Omental fat pad (tissue), 4 donors: ENCODE results near the gene COL5A3. TPM values are rescaled to one million over a fixed set of nuclear protein-coding genes. Genes with fewer than 3 reads are reported as not detected.

ENCODE experiments used
- ATAC-seq: fragments of 150-250 bp; one replicate; pipeline ENCODE4 v1.9.1; 2016; ENCODE audit warnings: mild to moderate bottlenecking, moderate library complexity; ENCODE audit not compliant: low FRiP score
- DNase-seq: peaks from one replicate; pipeline ENCODE4 v3.0.0-alpha.2; 2019; ENCODE audit warnings: low spot score
- total RNA-seq, 4 donors: library from RNA; depleted of rRNA; stranded (reverse); fragments of >200 nt; gene quantifications; one replicate each; pipeline ENCODE4 v1.1.0, GENCODE V29; 2016
- TF ChIP-seq, protein P1 (sequence below), 3 donors: fragments of 450-650 bp; IDR thresholded peaks; one replicate each; pipeline ENCODE4 v1.5.1; 2016 to 2017; ENCODE audit warnings: antibody characterized with exemption in 3 of 3, mild to moderate bottlenecking in 3 of 3, moderate library complexity in 2 of 3

COL5A3 gene
- total RNA-seq, 4 donors from 2014 or later = 11.5 to 74.1 (median 25.0) TPM

DNA sequence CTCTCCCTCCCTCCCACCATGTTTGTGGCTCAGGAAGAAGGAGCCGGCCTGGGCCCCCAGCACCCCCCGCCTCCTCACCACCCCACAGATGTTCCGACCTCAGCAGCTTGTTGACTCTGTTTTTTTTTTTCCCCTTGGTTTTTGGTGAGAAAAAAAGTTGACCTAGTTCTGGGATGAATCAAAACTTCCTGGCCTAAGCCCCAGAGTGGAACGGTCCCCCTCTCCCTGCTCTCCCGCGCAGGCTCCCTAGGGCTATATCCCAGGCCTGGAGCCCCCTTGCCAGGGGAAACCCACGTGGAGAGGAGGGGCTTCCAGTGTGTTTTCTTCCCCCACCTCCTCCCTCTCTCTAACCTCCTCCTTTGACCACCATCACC, 4.0 kb downstream of the COL5A3 start:
- no peak for DNase-seq
- no peak for ATAC-seq
- TF ChIP-seq, protein P1, sequence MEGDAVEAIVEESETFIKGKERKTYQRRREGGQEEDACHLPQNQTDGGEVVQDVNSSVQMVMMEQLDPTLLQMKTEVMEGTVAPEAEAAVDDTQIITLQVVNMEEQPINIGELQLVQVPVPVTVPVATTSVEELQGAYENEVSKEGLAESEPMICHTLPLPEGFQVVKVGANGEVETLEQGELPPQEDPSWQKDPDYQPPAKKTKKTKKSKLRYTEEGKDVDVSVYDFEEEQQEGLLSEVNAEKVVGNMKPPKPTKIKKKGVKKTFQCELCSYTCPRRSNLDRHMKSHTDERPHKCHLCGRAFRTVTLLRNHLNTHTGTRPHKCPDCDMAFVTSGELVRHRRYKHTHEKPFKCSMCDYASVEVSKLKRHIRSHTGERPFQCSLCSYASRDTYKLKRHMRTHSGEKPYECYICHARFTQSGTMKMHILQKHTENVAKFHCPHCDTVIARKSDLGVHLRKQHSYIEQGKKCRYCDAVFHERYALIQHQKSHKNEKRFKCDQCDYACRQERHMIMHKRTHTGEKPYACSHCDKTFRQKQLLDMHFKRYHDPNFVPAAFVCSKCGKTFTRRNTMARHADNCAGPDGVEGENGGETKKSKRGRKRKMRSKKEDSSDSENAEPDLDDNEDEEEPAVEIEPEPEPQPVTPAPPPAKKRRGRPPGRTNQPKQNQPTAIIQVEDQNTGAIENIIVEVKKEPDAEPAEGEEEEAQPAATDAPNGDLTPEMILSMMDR (IDR thresholded peaks at IDR 0.05) = no peak

DNA sequence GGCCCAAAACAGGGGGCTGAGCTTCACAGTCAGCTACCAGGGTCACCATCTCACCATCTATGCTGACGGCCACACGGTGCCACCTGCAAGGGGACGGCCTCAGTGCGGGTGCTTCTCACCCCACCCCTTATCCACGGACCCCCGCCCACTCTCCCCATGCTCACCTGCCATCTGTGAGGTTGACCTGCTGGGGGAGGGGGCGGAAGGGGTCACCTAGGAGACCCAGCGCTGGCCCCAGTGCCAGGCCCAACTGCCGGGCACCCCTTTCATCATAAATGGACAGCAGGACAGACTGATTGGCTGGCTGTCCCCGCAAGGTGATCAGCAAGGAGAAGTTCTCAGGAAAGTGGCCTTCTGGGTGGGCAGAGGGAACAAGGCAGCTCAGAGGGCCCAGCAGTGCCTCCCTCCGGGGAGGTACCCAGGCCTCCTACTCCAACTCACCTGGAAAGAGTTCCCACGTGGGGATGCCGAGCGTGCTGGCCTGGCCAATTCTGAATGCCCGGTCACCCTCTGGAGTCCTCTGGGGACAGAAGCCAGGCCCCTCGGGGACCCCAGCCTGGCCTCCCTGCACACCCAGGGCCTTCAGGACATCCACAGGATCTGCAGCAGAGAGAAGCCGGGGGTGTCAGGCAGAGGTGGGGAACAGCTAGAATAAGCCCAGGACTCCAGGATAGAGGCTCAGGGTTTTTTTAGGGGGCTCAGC, 4.5 kb downstream of the COL5A3 start:
- DNase-seq = no peak
- TF ChIP-seq, protein P1 (IDR thresholded peaks at IDR 0.05) = no peak
- ATAC-seq = no peak

DNA sequence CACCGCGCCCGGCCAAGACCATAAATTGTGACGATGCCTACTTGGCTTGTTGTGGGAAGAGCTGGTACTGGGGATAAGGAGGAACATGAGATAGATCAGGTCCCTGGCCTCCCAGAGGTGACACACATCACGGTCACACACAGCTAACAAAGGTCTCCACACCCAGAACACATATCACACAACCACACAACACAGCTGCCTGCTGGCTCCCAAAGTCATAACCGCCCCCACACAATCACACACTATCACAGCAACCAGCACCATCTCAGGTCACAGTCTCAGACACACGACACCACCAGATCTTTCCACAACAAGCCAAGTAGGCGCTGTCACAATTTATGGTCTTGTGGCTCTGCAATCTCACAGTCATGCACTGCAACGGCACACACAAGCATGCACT, 5.7 kb downstream of the COL5A3 start:
- ATAC-seq (no peak), DNase-seq (no peak)
- TF ChIP-seq, protein P1 (IDR thresholded peaks at IDR 0.05) = no peak

DNA sequence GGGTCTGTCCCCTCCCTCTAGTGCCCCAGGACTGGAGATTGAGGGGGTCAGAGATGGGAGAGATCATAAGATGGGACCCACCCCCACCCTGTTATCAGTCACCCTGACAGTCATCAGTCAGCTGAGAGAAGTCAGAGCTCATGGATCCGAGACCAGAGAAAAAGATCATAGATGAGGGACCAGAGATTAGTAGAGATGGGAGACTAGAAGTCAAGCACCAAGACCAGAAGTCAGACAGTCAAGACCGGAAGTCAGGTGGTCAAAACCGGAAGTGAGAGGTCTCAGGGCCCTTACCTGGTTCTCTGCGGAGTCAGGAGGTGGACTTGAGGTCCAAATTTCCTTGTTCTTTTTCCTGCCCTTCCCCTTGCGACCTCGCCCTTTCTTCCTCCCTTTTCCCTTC, 7.0 kb downstream of the COL5A3 start:
- TF ChIP-seq, protein P1 (IDR thresholded peaks at IDR 0.05) = no peak
- ATAC-seq (no peak), DNase-seq (no peak)

DNA sequence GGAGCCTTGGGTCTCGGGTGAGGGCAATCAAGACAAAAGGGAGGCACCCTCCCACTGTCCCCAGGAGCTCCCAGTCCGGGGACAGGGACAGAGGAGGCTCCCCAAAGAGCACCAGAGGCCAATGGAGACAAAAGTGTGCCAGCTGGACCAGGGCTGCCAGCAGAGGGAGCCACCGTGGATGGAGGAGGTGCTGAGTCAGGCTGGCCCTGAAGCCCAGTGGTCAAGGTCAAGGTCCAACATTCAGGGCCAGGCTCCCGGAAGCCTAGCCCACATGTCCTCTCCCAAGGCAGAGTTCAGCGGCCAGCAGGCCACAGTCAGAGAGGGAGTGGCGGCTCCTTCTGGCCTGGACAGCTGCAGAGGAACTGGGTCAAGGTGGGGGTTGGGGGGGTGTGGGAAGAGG, 8.4 kb downstream of the COL5A3 start:
- DNase-seq (no peak), ATAC-seq (no peak)
- TF ChIP-seq, protein P1 (IDR thresholded peaks at IDR 0.05) = peak in 1 of 3 donors; percentile 13

DNA sequence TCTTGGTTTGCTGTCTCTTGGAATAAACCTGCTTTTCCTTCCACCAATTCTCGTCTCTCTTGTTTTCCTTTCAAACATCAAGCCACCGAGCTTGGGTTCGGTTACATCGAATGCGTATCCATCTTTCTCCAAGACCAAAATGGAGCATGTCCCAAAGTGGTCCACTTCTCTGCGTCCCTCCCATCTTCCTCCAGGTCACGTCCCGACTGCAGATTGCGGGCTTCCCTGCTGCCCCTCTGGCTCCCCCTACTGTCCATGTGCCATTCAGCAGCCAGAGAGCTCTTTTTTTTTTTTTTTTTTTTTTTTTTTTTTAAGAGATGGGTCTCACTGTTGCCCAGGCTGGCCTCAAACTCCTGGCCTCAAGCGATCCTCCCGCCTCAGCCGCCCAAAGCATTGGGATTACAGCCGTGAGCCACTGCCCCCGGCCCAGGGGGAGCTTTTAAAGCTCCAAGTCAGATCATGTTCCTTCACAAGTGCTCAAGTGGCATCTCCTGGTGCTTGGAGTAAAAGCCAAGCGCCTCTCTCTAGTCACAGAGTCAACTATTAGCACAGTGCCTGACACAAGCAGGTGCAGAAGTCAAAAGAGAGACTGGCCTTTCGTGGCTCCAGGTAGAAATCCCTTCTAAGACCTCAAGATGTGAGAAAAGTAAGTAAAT, 10.0 kb downstream of the COL5A3 start:
- ATAC-seq (peak; percentile 56), DNase-seq (peak; percentile 47)
- TF ChIP-seq, protein P1 (IDR thresholded peaks at IDR 0.05) = no peak

DNA sequence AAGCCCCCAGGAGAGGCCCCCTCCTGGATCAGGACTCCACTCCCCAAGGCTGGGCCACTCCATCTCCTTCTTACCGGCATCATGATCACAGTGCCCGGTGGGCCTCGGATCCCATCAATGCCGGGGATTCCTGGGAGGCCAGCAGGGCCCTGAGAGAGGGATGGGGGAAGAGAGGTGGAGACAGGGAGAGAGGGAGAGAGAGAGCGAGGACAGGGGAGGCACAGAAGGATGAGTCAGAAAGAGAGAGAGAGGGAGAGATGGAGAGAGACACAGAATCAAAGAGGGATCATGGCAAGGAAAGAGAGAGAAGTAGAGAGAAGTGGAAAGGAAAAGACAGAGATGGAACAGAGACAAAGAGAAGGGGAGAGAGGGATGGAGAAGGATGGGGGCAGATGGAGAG, 13.8 kb downstream of the COL5A3 start:
- ATAC-seq = no peak
- TF ChIP-seq, protein P1 (IDR thresholded peaks at IDR 0.05) = no peak

More for the DNA sequence above, 13.8 kb downstream of the COL5A3 start:
- DNase-seq = no peak
